HG03103 (cell line): ENCODE measurements around the gene CYP11A1.

Experiments
- ATAC-seq: cut with Tn5 transposase; IDR thresholded peaks from one replicate; pipeline ENCODE4 v1.9.1; 2021; ENCODE audit warnings: low read depth; ENCODE audit not compliant: unreplicated experiment

The CYP11A1 gene

DNA sequence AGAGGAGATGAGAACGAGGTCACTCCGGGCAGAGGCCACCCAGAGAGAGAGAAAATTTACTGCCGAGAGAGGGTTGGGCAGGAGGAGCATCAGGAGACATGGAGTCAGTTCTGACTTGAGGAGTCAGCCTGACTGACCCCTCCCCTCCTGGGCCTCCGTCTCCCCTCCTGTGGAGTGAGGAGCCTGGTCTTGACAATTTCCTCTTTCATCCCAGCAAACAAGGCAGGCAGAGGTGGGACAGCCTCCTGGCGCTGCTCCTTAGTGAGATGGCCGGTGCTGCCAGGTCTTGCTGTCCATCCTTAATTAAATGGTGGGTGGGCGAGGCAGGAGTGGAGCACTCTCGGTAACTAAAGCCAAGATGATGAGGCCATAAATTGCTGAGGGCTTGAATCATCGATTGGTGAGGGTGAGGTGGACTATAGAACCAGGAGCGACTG lies 60.6 kb downstream of the CYP11A1 start:
- no peak for ATAC-seq

- ATAC-seq, result no peak
Observed at GRCh38 chr15:74305687-74306086, 61.8 kb downstream of the CYP11A1 start.

GRCh38 chr15:74304431-74304830 lies 63.0 kb downstream of the CYP11A1 start:
- no peak for ATAC-seq

- ATAC-seq, result no peak
Observed at GRCh38 chr15:74303741-74304309, 63.6 kb downstream of the CYP11A1 start.

DNA sequence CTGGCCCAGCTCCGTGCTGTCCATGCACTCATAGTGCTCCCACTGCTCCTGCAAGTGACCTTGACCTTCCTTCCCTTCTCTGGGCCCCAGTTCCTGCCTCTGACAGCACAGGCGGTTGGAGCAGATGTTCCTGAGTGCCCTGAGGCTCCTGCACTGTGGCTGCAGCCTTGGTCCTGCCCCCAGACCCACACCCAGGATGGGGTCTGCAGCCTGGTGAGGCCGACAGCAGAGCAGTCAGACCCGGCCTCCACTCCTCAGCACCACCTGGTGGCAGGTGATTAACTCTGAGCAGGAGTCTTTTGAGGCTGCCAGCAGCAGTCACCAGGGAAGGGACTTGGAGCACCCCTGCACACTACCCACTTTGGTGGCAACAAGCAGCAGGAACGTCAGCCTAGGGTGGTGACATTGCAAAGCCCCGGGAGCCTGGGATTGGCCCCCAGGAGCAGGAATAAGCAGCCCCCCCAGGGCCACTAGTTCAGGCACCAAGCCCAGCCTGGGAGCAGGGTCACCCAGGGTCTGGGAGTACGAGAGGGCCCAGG lies 64.6 kb downstream of the CYP11A1 start:
- ATAC-seq, result no peak

DNA sequence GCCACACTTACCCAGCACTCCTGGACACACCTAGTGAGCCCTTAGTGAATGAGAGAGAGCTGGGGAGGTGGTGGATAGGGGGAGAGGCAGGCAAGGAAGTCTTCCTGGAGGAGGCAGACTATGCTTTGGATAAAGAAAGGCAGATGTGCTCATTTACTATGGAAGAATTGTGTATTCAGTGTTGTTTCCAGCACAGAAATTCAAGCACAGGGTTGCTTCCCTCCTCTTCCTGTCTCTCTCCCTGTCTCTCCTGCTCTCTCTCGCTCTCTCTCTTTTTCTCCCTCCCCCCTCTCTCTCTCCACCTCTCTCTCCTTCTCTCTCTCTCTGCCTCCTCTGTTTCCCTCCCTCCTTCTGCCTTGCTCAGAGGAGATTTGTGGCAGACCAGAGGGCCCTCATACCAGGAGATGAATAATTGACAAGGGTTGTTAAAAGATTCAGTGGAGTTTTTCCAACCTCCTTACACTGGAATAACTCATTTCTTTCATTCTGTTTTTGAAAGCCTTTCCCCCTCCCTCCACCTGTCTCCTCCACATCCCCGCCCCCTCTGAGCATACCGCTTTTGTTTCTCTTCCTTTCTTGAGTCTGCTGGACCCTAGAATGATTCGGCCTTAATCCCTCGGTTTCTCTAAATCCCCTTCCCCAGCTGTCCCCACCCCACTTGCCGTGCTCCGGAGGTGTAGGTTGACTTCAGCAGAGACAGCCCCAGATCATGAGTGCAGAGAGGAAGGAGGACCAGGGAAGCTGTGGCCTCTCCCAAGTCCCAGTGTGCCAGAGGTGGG lies 65.7 kb downstream of the CYP11A1 start:
- ATAC-seq, result no peak

- no peak for ATAC-seq
Observed at GRCh38 chr15:74300057-74300795, 67.2 kb downstream of the CYP11A1 start.

DNA sequence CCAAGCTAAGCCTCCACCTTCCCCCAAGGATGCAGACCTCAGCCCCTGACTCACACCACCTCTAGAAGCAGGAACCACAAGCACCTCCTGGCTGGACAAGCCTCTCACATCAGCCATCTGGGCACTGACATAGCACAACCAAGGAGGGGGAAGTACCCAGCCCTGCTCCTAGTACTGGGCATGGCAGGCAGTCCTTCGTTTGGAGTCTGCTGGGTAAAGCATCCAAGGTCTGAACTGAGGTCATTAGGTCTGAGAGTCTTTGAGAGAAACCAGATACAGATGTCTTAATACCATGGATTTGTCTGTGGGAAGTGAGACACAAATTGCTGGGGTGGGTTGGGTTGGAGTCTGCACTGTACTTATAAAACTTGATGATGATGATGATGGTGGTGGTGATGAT lies 69.6 kb downstream of the CYP11A1 start:
- no peak for ATAC-seq

DNA sequence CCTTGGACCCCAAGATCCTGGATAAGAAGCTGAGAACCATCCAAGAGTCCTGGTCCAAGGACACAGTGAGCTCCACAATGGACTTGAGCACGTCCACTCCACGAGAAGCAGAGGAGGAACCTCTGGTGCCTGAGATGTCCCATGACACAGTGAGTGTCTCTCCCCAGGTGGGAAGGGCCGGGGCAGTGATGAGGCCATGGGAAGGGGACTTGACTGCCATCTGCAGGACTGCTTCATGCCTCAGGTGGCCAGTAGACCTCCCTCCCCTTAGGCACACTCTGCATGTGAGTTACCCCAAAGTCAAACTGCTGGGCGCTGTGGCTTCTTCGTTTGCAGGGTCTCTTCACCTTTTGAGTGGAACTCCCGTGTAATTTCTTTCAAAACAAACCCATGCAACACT lies 71.6 kb downstream of the CYP11A1 start:
- ATAC-seq, result no peak

DNA sequence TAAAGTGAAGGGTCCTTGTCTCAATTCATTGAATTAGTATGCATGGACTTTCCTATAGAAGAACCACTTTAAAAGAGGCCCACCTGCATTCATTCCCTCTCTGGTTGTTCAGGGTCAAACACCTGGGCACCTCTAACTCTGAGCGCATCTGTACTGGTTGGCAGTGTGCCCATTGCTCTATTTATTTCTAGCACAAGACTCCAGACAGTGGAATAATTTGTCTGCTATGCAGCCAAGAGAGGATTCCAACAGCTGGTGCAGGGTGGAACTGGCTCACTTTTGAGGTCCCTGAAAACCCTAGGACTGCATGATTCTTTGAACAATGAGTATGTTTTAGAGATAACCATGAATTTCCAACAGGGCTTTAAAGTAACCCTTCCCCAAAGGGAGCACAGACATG lies 73.4 kb downstream of the CYP11A1 start:
- no peak for ATAC-seq

- ATAC-seq, result no peak
Observed at GRCh38 chr15:74293021-74293810, 74.2 kb downstream of the CYP11A1 start.

DNA sequence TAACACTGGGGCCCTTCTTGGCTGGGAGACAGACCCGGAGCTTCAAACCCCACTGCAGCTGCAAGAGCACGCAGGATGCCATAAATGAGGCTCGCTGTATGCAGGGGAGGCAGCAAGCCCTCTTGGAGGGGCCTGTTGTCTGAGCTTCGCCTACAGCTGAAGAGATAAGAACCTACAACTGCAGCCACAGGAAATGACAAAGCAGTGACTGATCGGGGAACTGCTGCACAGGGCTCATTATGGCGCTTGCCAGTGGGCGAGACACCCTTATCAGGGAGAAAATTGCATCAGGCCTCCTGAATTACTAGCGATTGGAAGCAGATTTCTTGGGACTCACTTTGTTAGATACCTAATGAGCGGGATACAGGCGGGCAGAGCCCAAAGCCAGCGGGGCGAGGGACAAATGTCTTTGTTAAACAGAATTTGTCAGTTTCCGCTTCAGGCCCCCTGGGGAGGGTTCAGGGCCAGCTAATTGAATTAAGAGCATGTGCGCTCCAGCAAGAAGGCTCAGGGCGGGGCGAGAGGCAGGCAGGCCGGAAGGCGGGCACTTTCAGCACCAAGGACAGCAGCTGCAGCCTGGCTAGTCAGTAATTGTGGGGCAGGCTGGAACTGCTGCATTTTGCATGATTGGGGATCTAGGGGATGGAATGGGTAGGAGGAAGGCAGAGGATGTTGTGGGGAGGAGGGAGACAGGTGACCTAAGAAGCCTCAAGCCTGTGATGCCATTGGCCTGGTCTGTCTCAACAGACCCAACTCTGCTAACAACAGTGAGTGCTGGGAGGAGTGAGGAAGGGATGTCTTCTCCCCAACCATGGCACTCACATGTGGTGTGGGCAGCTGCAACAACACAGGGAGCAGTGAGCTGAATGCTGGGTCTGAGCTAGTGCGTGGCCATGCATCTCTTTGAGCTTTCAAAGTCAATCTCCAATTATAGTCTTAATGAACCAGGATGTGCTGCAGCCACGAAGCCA lies 76.1 kb downstream of the CYP11A1 start:
- ATAC-seq, result no peak

- ATAC-seq, result no peak
Observed at GRCh38 chr15:74290645-74291044, 76.8 kb downstream of the CYP11A1 start.

DNA sequence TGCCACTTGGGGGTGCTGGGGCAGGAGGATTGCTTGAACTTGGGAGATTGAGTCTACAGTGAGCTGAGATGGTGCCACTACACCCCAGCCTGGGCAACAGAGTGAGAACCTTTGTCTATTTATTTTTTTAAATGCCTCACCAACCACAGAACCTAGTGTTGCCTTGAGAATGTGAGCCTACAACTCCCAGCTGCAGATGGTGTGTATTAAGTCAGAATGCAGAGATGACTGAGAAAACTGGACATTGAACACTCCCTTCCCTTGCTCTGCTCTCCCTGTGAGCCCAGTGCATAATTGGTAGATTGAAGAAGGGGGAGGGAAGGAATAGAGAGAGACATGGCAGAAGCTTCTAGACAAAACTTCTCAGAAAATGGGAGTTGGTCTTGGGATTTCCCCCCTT lies 77.8 kb downstream of the CYP11A1 start:
- ATAC-seq, result no peak
